HFFc6 (cell line): Measurements from ENCODE around the gene TAS1R1. TPM values are rescaled to one million over a fixed set of nuclear protein-coding genes. Genes with fewer than 3 reads are reported as not detected.
A peak's percentile ranks its signal among the peaks of the same experiment; 100 is the strongest.

Experiments
- DNase-seq: peaks from one replicate; pipeline ENCODE4 v3.0.0-alpha.2; 2018
- H3K27ac Mint-ChIP-seq: 2 replicates; pipeline ENCODE4 v1.8.0; 2020; ENCODE audit warnings: mild to moderate bottlenecking, mixed read lengths
- H3K27me3 Mint-ChIP-seq: 2 replicates; pipeline ENCODE4 v1.8.0; 2021; ENCODE audit warnings: mild to moderate bottlenecking, moderate library complexity, mixed read lengths; ENCODE audit not compliant: insufficient read depth
- H3K36me3 Mint-ChIP-seq: 2 replicates; pipeline ENCODE4 v1.8.0; 2021; ENCODE audit warnings: low read depth, mixed read lengths
- H3K4me1 Mint-ChIP-seq: 2 replicates; pipeline ENCODE4 v1.8.0; 2020; ENCODE audit warnings: low read depth, mixed read lengths
- H3K4me3 Mint-ChIP-seq: 2 replicates; pipeline ENCODE4 v1.8.0; 2020; ENCODE audit warnings: mild to moderate bottlenecking, moderate library complexity, mixed read lengths
- H3K9me3 Mint-ChIP-seq: 2 replicates; pipeline ENCODE4 v1.8.0; 2020; ENCODE audit warnings: mild to moderate bottlenecking, mixed read lengths
- CTCF ChIP-seq: fragments of 200-600 bp; sonication (generic); IDR thresholded peaks from 2 replicates; pipeline ENCODE4 v1.5.0; 2021; ENCODE audit warnings: antibody characterized with exemption, mild to moderate bottlenecking
- total RNA-seq, 6 experiments: library from RNA; stranded (reverse); fragmentation: NEBNext Ultra II Directional; extraction: Animal tissue kit (Norgen Biotek cat#: 25700); gene quantifications; 2 replicates in 1 of 6; 3 replicates in 5 of 6; pipeline ENCODE4 v1.2.3, GENCODE V29; 2021

Gene TAS1R1
- total RNA-seq, 6 experiments from 2014 or later, result not detected

DNA sequence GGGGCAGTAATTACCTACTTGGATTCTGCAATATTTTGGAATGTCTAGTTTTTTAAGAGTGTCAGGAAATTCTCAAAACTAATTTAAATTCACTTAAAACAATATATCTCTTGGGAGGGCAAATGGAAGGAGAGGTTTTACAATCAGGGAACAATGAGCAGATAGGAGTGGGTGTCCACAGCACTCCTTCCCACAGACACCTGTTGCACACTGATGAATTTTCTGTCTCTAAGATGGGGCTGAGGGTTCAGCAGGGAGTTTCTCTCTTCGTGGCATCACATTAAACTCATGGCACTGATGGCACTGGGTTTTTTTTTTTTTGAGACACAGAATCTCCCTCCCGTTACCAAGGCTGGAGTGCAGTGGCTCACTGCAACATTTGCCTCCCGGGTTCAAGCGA lies 63.9 kb downstream of the TAS1R1 start:
- H3K36me3 Mint-ChIP-seq, result peaks cover 20% of the 10 kb centered on the region
- TF ChIP-seq CTCF, result no peak
- H3K9me3 Mint-ChIP-seq, result no peaks in the 10 kb centered on the region
- no peaks in the 10 kb centered on the region for H3K27me3 Mint-ChIP-seq
- DNase-seq, result no peak
- H3K4me1 Mint-ChIP-seq, result peaks cover 34% of the 10 kb centered on the region
- H3K27ac Mint-ChIP-seq, result no peak overlapping the region
- no peak overlapping the region for H3K4me3 Mint-ChIP-seq

GRCh38 chr1:6621429-6622391 lies 66.6 kb downstream of the TAS1R1 start:
- H3K27me3 Mint-ChIP-seq, result peaks cover 7% of the 10 kb centered on the region
- H3K4me1 Mint-ChIP-seq, result peaks cover 35% of the 10 kb centered on the region
- no peak for TF ChIP-seq CTCF
- H3K9me3 Mint-ChIP-seq, result no peaks in the 10 kb centered on the region
- H3K4me3 Mint-ChIP-seq, result no peak overlapping the region
- H3K36me3 Mint-ChIP-seq, result peaks cover 34% of the 10 kb centered on the region
- no peak overlapping the region; the same call in 1 of the 2 replicates for H3K27ac Mint-ChIP-seq
- no peak for DNase-seq

DNA sequence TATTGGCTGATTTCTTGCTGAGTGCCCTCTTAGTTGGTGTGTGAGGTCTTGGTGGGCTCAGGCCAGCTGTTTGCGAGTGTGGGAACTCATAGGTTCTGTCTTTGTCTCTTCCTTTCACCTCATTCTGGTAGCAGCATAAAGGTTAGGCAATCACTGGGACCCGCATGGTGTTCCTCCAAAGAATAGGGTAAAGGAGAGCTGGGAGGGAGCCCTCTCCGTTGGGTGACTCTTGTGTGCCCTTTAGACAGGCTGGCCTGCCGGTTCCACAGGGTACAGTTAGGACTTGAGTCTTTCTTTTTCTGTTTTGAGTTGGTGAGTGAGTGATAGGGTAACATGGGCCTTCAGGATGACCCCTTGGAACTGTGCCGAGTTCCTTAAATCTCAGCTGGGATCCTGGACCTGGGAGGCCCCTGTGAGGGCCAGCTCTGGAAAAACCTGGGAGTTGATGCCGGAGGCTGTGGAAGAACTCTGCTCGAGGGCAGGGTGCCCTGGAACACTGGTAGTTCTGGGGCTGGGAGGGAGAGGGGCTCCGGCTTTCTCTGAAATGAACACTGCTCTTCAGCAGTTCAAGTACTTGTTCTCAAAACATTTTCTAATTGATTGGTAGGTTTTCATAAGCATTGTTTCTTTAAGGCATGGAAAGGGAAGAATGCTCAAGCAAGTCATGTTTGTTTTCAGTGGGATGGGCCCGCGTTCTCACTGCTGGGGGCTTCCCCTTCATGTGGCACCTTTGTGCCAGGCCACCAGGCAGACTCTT lies 67.5 kb downstream of the TAS1R1 start:
- peak overlapping the region; percentile 57 for H3K27ac Mint-ChIP-seq
- H3K36me3 Mint-ChIP-seq, result peaks cover 42% of the 10 kb centered on the region
- H3K4me3 Mint-ChIP-seq, result no peak overlapping the region

DNA sequence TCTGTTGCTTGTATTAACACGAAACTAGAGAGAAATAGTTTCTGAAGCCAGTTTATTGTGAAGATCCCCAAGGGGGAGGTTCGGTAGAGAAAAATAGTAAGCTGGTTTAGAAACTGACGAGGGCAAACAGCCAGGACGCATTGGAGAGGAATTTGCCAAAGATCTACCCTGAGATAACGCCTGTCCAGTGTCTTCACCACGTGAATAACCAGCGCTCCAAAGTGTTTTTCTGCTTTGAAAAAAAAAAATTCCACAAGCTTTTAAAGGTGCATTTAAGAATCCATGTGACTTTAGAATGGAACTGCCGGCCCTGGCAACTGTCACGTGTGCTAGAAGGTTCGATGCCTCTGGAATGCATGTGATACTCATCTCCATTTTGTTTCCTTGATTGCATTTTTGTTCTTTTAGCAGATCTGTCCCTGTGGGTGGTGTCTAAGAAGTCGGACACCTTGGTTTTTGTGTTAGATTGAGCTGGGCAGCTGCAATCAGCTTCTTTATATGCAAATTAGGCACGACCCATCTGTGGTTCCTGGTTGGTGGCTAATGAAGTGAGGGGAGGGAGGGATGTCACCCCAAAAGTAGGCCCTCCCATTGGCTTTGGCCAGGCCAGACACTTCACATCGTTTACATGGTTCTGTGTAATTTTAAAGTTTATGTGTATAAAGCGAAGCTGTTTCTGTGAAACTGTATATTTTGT lies 68.3 kb downstream of the TAS1R1 start:
- peaks cover 8% of the 10 kb centered on the region for H3K27me3 Mint-ChIP-seq
- no peak for TF ChIP-seq CTCF
- H3K9me3 Mint-ChIP-seq, result no peaks in the 10 kb centered on the region
- H3K4me1 Mint-ChIP-seq, result peaks cover 41% of the 10 kb centered on the region
- no peak overlapping the region for H3K4me3 Mint-ChIP-seq
- H3K27ac Mint-ChIP-seq, result peak overlapping the region; percentile 57; the same call in 1 of the 2 replicates
- peaks cover 46% of the 10 kb centered on the region for H3K36me3 Mint-ChIP-seq
- DNase-seq, result peak; percentile 41

More for the DNA sequence above, 67.5 kb downstream of the TAS1R1 start:
- Mint-ChIP-seq H3K27me3 (peaks cover 8% of the 10 kb centered on the region), H3K9me3 (no peaks in the 10 kb centered on the region), H3K4me1 (peaks cover 37% of the 10 kb centered on the region)
- TF ChIP-seq CTCF, result no peak
- DNase-seq, result no peak
